HEK293 (cell line): Measurements from ENCODE around the gene ZER1.

Experiments used
- BCL11B ChIP-seq: fragments of 450-650 bp; formaldehyde crosslinking; IDR thresholded peaks from 2 replicates; pipeline ENCODE4 v1.5.1; 2016; ENCODE audit warnings: low read depth, missing biosample characterization, missing genetic modification characterization
- GLI2 ChIP-seq: fragments of 450-650 bp; formaldehyde crosslinking; IDR thresholded peaks from 2 replicates; pipeline ENCODE4; 2017; ENCODE audit warnings: missing biosample characterization, missing genetic modification characterization, low read depth, borderline replicate concordance
- HOXA7 ChIP-seq: sonication (generic); formaldehyde crosslinking; IDR thresholded peaks from 2 replicates; pipeline ENCODE4 v1.8.1; 2022; ENCODE audit warnings: missing genetic modification reagents, borderline replicate concordance
- HOXD13 ChIP-seq: sonication (generic); formaldehyde crosslinking; IDR thresholded peaks from 2 replicates; pipeline ENCODE4 v1.8.0; 2022; ENCODE audit warnings: missing genetic modification reagents, borderline replicate concordance
- MYNN ChIP-seq: fragments of 450-650 bp; formaldehyde crosslinking; IDR thresholded peaks from 2 replicates; pipeline ENCODE4 v1.5.1; 2016; ENCODE audit warnings: missing biosample characterization, missing genetic modification characterization, borderline replicate concordance
- OSR2 ChIP-seq: fragments of 450-650 bp; formaldehyde crosslinking; IDR thresholded peaks from 2 replicates; pipeline ENCODE4 v1.5.1; 2016; ENCODE audit warnings: missing biosample characterization, missing genetic modification characterization
- PRDM6 ChIP-seq: fragments of 450-650 bp; formaldehyde crosslinking; IDR thresholded peaks from 2 replicates; pipeline ENCODE4 v1.5.1; 2017; ENCODE audit warnings: missing biosample characterization, missing genetic modification characterization
- TCF7L2 ChIP-seq: IDR thresholded peaks from 2 replicates; pipeline ENCODE4 v1.6.1; 2011; ENCODE audit warnings: low read depth, mild to moderate bottlenecking, inconsistent platforms, low read length, moderate library complexity, borderline replicate concordance
- TRIM28 ChIP-seq: IDR thresholded peaks from 2 replicates; pipeline ENCODE4 v1.6.1; 2011; ENCODE audit warnings: low read length, control low read depth, borderline replicate concordance
- ZBTB10 ChIP-seq: fragments of 450-650 bp; formaldehyde crosslinking; IDR thresholded peaks from 2 replicates; pipeline ENCODE4 v1.5.1; 2016; ENCODE audit warnings: missing biosample characterization, missing genetic modification characterization
- ZBTB17 ChIP-seq: fragments of 450-650 bp; formaldehyde crosslinking; IDR thresholded peaks from 2 replicates; pipeline ENCODE4 v1.5.1; 2016; ENCODE audit warnings: missing biosample characterization, missing genetic modification characterization
- ZFHX2 ChIP-seq: fragments of 450-650 bp; formaldehyde crosslinking; conservative IDR thresholded peaks from 2 replicates; pipeline ENCODE4 v1.5.1; 2016; ENCODE audit warnings: missing biosample characterization, missing genetic modification characterization
- ZFP37 ChIP-seq: fragments of 450-650 bp; formaldehyde crosslinking; IDR thresholded peaks from 2 replicates; pipeline ENCODE4 v1.5.1; 2016; ENCODE audit warnings: missing biosample characterization, missing genetic modification characterization
- ZNF121 ChIP-seq: fragments of 450-650 bp; formaldehyde crosslinking; IDR thresholded peaks from 2 replicates; pipeline ENCODE4 v1.5.1; 2016; ENCODE audit warnings: missing biosample characterization, missing genetic modification characterization
- ZNF324 ChIP-seq: fragments of 450-650 bp; formaldehyde crosslinking; IDR thresholded peaks from 2 replicates; pipeline ENCODE4 v1.5.1; 2016; ENCODE audit warnings: missing biosample characterization, missing genetic modification characterization
- ZNF335 ChIP-seq: fragments of 450-650 bp; formaldehyde crosslinking; conservative IDR thresholded peaks from 2 replicates; pipeline ENCODE4 v1.5.1; 2016; ENCODE audit warnings: missing biosample characterization, missing genetic modification characterization
- ZNF391 ChIP-seq: fragments of 450-650 bp; formaldehyde crosslinking; IDR thresholded peaks from 2 replicates; pipeline ENCODE4 v1.5.1; 2016; ENCODE audit warnings: low read depth, missing biosample characterization, missing genetic modification characterization, borderline replicate concordance
- ZNF423 ChIP-seq: fragments of 450-650 bp; formaldehyde crosslinking; IDR thresholded peaks from 2 replicates; pipeline ENCODE4 v1.5.1; 2016; ENCODE audit warnings: missing biosample characterization, missing genetic modification characterization
- ZNF513 ChIP-seq: fragments of 450-650 bp; IDR thresholded peaks from 2 replicates; pipeline ENCODE4 v1.5.1; 2018; ENCODE audit warnings: missing biosample characterization, missing genetic modification characterization
- ZNF518A ChIP-seq: fragments of 450-650 bp; formaldehyde crosslinking; conservative IDR thresholded peaks from 2 replicates; pipeline ENCODE4 v1.5.1; 2016; ENCODE audit warnings: low read depth, missing biosample characterization, missing genetic modification characterization
- ZNF600 ChIP-seq: fragments of 450-650 bp; formaldehyde crosslinking; IDR thresholded peaks from 2 replicates; pipeline ENCODE4 v1.5.1; 2016; ENCODE audit warnings: missing biosample characterization, missing genetic modification characterization
- ZNF76 ChIP-seq: fragments of 450-650 bp; formaldehyde crosslinking; IDR thresholded peaks from 2 replicates; pipeline ENCODE4; 2016; ENCODE audit warnings: low read depth, missing biosample characterization, missing genetic modification characterization, borderline replicate concordance
- ZXDB ChIP-seq: fragments of 450-650 bp; formaldehyde crosslinking; IDR thresholded peaks from 2 replicates; pipeline ENCODE4 v1.5.1; 2016; ENCODE audit warnings: missing biosample characterization, missing genetic modification characterization

The ZER1 gene

GRCh38 chr9:128723352-128723865, 48.3 kb downstream of the ZER1 start (continued):
- TF ChIP-seq ZBTB10 (tag by site-specific recombination) = peak; percentile 28; the same call in 1 of the 2 replicates
- no peak for TF ChIP-seq ZNF121 (tag by site-specific recombination)
- no peak for TF ChIP-seq TRIM28
- no peak for TF ChIP-seq ZNF335 (tag by site-specific recombination)
- TF ChIP-seq ZNF423 (tag by site-specific recombination) = no peak
- TF ChIP-seq ZFP37 = peak; percentile 62; the same call in 1 of the 2 replicates
- TF ChIP-seq ZNF76 (tag by site-specific recombination) = no peak
- TF ChIP-seq MYNN = no peak
- no peak for TF ChIP-seq PRDM6
- peak; percentile 85 for TF ChIP-seq ZBTB17 (tag by site-specific recombination)
- no peak; the same call in 1 of the 2 replicates for TF ChIP-seq ZNF600 (tag by site-specific recombination)
- no peak for TF ChIP-seq ZNF513
- TF ChIP-seq GLI2 (tag by site-specific recombination) = no peak
- TF ChIP-seq BCL11B = 0 out of 2 replicates have a peak, but pooled peaks have one; percentile 73
- no peak for TF ChIP-seq TCF7L2
- TF ChIP-seq HOXD13 (CRISPR knock-in tag) = no peak
- TF ChIP-seq ZXDB (tag by site-specific recombination) = no peak
- no peak for TF ChIP-seq ZNF391 (tag by site-specific recombination)
- no peak for TF ChIP-seq ZNF518A (tag by site-specific recombination)
- TF ChIP-seq HOXA7 (CRISPR knock-in tag) = no peak
- TF ChIP-seq ZFHX2 (tag by site-specific recombination) = peak; percentile 73
- no peak for TF ChIP-seq ZNF324
- TF ChIP-seq OSR2 (tag by site-specific recombination) = no peak
